A549 (cell line): ENCODE measurements around the gene WLS. TPM values are rescaled to one million over a fixed set of nuclear protein-coding genes. Genes with fewer than 3 reads are reported as not detected.

Experiments
- ATAC-seq, 2 experiments: fragments of 200-7000 bp in 1 of 2; fragments of >200 bp in 1 of 2; cut with Nextera tagmentation in 1 of 2; cut with Tn5 transposase in 1 of 2; 3 replicates each; pipeline versions ENCODE4 v1.8.0 to v1.9.1; 2018 to 2020; ENCODE audit warnings: mild to moderate bottlenecking in 1 of 2, moderate library complexity in 1 of 2
- CTCF ChIA-PET: fragments of 300-600 bp; sonication (Branson Sonifier 250); formaldehyde crosslinking; extraction: SDS; loops from one replicate; lab custom pipeline; 2021; ENCODE audit warnings: antibody characterized with exemption, inconsistent platforms; lab: Yijun Ruan, JAX
- POLR2A ChIA-PET: fragments of 350-600 bp; formaldehyde crosslinking; extraction: SDS; loops from one replicate; lab custom pipeline; 2021; ENCODE audit warnings: antibody characterized with exemption, inconsistent platforms; lab: Yijun Ruan, JAX
- DNase-seq, 2 experiments: peaks; one replicate each; pipeline versions ENCODE4 v3.0.0 to v3.0.0-alpha.2; 2011 to 2016; ENCODE audit warnings: low read depth in 1 of 2, low spot score in 1 of 2
- FAIRE-seq: peaks from 2 replicates; lab custom pipeline; 2011; peaks lifted over from hg19 to GRCh38; lab: Jason Lieb, UNC
- H3K27ac ChIP-seq, 2 experiments: fragments of >200 bp; sonication (Bioruptor Twin); formaldehyde crosslinking; 3 replicates each; pipeline ENCODE4 v1.5.1; 2016 to 2017
- H3K4me1 ChIP-seq: fragments of >200 bp; sonication (Bioruptor Twin); formaldehyde crosslinking; 3 replicates; pipeline ENCODE4 v1.6.1; 2016
- H3K4me2 ChIP-seq: fragments of >200 bp; sonication (Bioruptor Twin); formaldehyde crosslinking; 3 replicates; pipeline ENCODE4 v1.6.1; 2016
- H3K4me3 ChIP-seq: fragments of >200 bp; sonication (Bioruptor Twin); formaldehyde crosslinking; 3 replicates; pipeline ENCODE4 v1.5.1; 2016
- H3K9me3 ChIP-seq: fragments of >200 bp; sonication (Bioruptor Twin); formaldehyde crosslinking; 3 replicates; pipeline ENCODE4 v1.6.1; 2016
- BHLHE40 ChIP-seq: IDR thresholded peaks from 2 replicates; pipeline ENCODE4 v1.6.1; 2012; ENCODE audit warnings: low read depth, low read length, inconsistent platforms
- CBX2 ChIP-seq: fragments of 200-600 bp; sonication (generic); IDR thresholded peaks from 2 replicates; pipeline ENCODE4 v1.6.1; 2016; ENCODE audit warnings: low read depth, mild to moderate bottlenecking, borderline replicate concordance
- CBX8 ChIP-seq: fragments of 200-600 bp; sonication (generic); IDR thresholded peaks from 2 replicates; pipeline ENCODE4 v1.6.1; 2016
- CHD2 ChIP-seq: fragments of 150-350 bp; IDR thresholded peaks from 2 replicates; pipeline ENCODE4 v1.6.1; 2014; ENCODE audit warnings: low read length; ENCODE audit not compliant: partially characterized antibody
- CHD4 ChIP-seq: fragments of 200-600 bp; sonication (generic); IDR thresholded peaks from 2 replicates; pipeline ENCODE4 v1.6.1; 2016; ENCODE audit warnings: antibody characterized with exemption, mild to moderate bottlenecking, borderline replicate concordance
- E2F6 ChIP-seq: IDR thresholded peaks from 2 replicates; pipeline ENCODE4 v1.6.1; 2012; ENCODE audit warnings: low read depth, borderline replicate concordance
- GATA3 ChIP-seq: IDR thresholded peaks from 2 replicates; pipeline ENCODE4 v1.6.1; 2012; ENCODE audit warnings: borderline replicate concordance
- HDAC2 ChIP-seq: fragments of 200-600 bp; sonication (generic); IDR thresholded peaks from 2 replicates; pipeline ENCODE4 v1.6.1; 2016
- HEYL ChIP-seq: fragments of 250-450 bp; sonication (Bioruptor Pico); IDR thresholded peaks from 2 replicates; pipeline ENCODE4 v1.8.0; 2021; ENCODE audit warnings: mild to moderate bottlenecking, moderate library complexity
- HOXA7 ChIP-seq: fragments of 250-450 bp; sonication (Bioruptor Pico); IDR thresholded peaks from 2 replicates; pipeline ENCODE4 v1.5.0; 2020; ENCODE audit warnings: mild to moderate bottlenecking, moderate library complexity
- JUN ChIP-seq, 2 experiments: fragments of >200 bp; sonication (Bioruptor Twin); formaldehyde crosslinking; IDR thresholded peaks; 2 replicates in 1 of 2; 3 replicates in 1 of 2; pipeline ENCODE4 v1.6.1; 2016 to 2017
- KDM5A ChIP-seq: fragments of 200-600 bp; sonication (generic); IDR thresholded peaks from 2 replicates; pipeline ENCODE4 v1.6.1; 2016; ENCODE audit warnings: antibody characterized with exemption, mild to moderate bottlenecking
- PHF8 ChIP-seq: fragments of 200-600 bp; sonication (generic); IDR thresholded peaks from 2 replicates; pipeline ENCODE4 v1.6.1; 2016; ENCODE audit warnings: low read depth, mild to moderate bottlenecking, antibody characterized with exemption, moderate library complexity, borderline replicate concordance
- POLR2A ChIP-seq: IDR thresholded peaks from 2 replicates; pipeline ENCODE4 v1.6.1; 2012; ENCODE audit warnings: mild to moderate bottlenecking, low read length
- RAD21 ChIP-seq, 2 experiments: fragments of >200 bp in 1 of 2; sonication (Bioruptor Twin) in 1 of 2; formaldehyde crosslinking in 1 of 2; IDR thresholded peaks in 1 of 2; conservative IDR thresholded peaks in 1 of 2; 2 replicates in 1 of 2; 3 replicates in 1 of 2; pipeline ENCODE4 v1.6.1; 2012 to 2018; ENCODE audit warnings: inconsistent platforms in 1 of 2
- RFX5 ChIP-seq: fragments of 450-650 bp; IDR thresholded peaks from 2 replicates; pipeline ENCODE4 v1.7.1; 2014; ENCODE audit warnings: antibody characterized with exemption, mild to moderate bottlenecking, moderate library complexity
- RNF2 ChIP-seq: fragments of 200-600 bp; sonication (generic); IDR thresholded peaks from 2 replicates; pipeline ENCODE4 v1.6.1; 2016; ENCODE audit warnings: low read depth, mild to moderate bottlenecking, antibody characterized with exemption, moderate library complexity, borderline replicate concordance
- SMC3 ChIP-seq: fragments of >200 bp; sonication (Bioruptor Twin); formaldehyde crosslinking; IDR thresholded peaks from 3 replicates; pipeline ENCODE4 v1.6.1; 2018; ENCODE audit warnings: inconsistent platforms
- SREBF2 ChIP-seq: fragments of 450-650 bp; IDR thresholded peaks from 2 replicates; pipeline ENCODE4 v1.6.1; 2014; ENCODE audit warnings: mild to moderate bottlenecking, moderate library complexity
- TFCP2L1 ChIP-seq: fragments of 250-450 bp; sonication (Bioruptor Pico); IDR thresholded peaks from 2 replicates; pipeline ENCODE4 v1.5.0; 2021; ENCODE audit warnings: mild to moderate bottlenecking
- ZSCAN20 ChIP-seq: fragments of 250-450 bp; sonication (Bioruptor Pico); IDR thresholded peaks from 2 replicates; pipeline ENCODE4 v1.8.0; 2022; ENCODE audit warnings: mild to moderate bottlenecking, moderate library complexity
- WGBS: methylation state at CpG from one replicate; pipeline ENCODE4 v1.1.6; 2017; ENCODE audit errors: missing lambda C conversion rate; 5-methylcytosine and 5-hydroxymethylcytosine counted together
- polyA plus RNA-seq, 4 experiments: library from polyadenylated mRNA; depleted of rRNA in 3 of 4; stranded (reverse); fragments of >200 nt; fragmentation: RNase III in 1 of 4; extraction: RNeasy Plus Mini Kit Qiagen cat#74134 plus additional on column Dnase treatment in 1 of 4; gene quantifications; 2 replicates in 3 of 4; 3 replicates in 1 of 4; pipeline ENCODE4 v1.2.3, GENCODE V29; 2011 to 2017
- TF ChIP-seq, protein P1 (sequence below): fragments of >200 bp; sonication (Bioruptor Twin); formaldehyde crosslinking; IDR thresholded peaks from 3 replicates; pipeline ENCODE4 v1.5.1; 2016
- TF ChIP-seq, protein P2 (sequence below): fragments of 450-650 bp; IDR thresholded peaks from 2 replicates; pipeline ENCODE4 v1.6.1; 2014; ENCODE audit warnings: antibody characterized with exemption
- TF ChIP-seq, protein P3 (sequence below): fragments of >200 bp; sonication (Bioruptor Twin); formaldehyde crosslinking; IDR thresholded peaks from 2 replicates; pipeline ENCODE4 v1.6.1; 2016

Gene WLS
- polyA plus RNA-seq, 2 of the 4 experiments (the other 2 are of a cell fraction): 6.6 to 12.1 TPM

- TF ChIP-seq E2F6 (no peak), GATA3 (no peak), CBX8 (no peak)
Measured at GRCh38 chr1:68149907-68150306, 82.4 kb downstream of the WLS start (continued).

- FAIRE-seq: no peak
- H3K4me3 ChIP-seq: no peak overlapping the region
- CTCF ChIA-PET: no interaction called here
- no peaks in the 10 kb centered on the region for H3K9me3 ChIP-seq
- POLR2A ChIA-PET: no interaction called here
- TF ChIP-seq PHF8: no peak
- no peak for TF ChIP-seq HDAC2
- TF ChIP-seq BHLHE40: no peak
- no peak for TF ChIP-seq JUN (IDR thresholded peaks at IDR 0.05)
- TF ChIP-seq CHD2: no peak
- TF ChIP-seq, protein P1, sequence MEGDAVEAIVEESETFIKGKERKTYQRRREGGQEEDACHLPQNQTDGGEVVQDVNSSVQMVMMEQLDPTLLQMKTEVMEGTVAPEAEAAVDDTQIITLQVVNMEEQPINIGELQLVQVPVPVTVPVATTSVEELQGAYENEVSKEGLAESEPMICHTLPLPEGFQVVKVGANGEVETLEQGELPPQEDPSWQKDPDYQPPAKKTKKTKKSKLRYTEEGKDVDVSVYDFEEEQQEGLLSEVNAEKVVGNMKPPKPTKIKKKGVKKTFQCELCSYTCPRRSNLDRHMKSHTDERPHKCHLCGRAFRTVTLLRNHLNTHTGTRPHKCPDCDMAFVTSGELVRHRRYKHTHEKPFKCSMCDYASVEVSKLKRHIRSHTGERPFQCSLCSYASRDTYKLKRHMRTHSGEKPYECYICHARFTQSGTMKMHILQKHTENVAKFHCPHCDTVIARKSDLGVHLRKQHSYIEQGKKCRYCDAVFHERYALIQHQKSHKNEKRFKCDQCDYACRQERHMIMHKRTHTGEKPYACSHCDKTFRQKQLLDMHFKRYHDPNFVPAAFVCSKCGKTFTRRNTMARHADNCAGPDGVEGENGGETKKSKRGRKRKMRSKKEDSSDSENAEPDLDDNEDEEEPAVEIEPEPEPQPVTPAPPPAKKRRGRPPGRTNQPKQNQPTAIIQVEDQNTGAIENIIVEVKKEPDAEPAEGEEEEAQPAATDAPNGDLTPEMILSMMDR: no peak
- TF ChIP-seq KDM5A: no peak
- TF ChIP-seq POLR2A: no peak
- no peak for TF ChIP-seq SREBF2
- TF ChIP-seq, protein P2, sequence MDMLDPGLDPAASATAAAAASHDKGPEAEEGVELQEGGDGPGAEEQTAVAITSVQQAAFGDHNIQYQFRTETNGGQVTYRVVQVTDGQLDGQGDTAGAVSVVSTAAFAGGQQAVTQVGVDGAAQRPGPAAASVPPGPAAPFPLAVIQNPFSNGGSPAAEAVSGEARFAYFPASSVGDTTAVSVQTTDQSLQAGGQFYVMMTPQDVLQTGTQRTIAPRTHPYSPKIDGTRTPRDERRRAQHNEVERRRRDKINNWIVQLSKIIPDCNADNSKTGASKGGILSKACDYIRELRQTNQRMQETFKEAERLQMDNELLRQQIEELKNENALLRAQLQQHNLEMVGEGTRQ: no peak
- no peak for TF ChIP-seq CHD4
- no peak for TF ChIP-seq RNF2
- H3K4me2 ChIP-seq: no peak overlapping the region
- WGBS: 67% methylated on average over 5 of the region's 5 CpGs
- H3K4me1 ChIP-seq: no peaks in the 10 kb centered on the region
- no peak for ATAC-seq
- no peak overlapping the region for H3K27ac ChIP-seq
- no peak for DNase-seq
Measured at GRCh38 chr1:68149110-68149798, 83.1 kb downstream of the WLS start.

GRCh38 chr1:68148631-68149030, 83.7 kb downstream of the WLS start:
- WGBS: 79% methylated on average over 8 of the region's 8 CpGs
- ChIA-PET CTCF (interaction anchor here (0.7 kb wide), 1 partner anchor 32 kb away, joined by 3 read pairs; no protein-coding TSS in a partner anchor), POLR2A (no interaction called here)
- TF ChIP-seq RFX5 (no peak), PHF8 (no peak), RAD21 (conservative IDR thresholded peaks at IDR 0.05 in 1 of 2, IDR thresholded peaks at IDR 0.05 in 1 of 2) (no peak), HOXA7 (CRISPR knock-in tag) (no peak), HEYL (CRISPR knock-in tag) (no peak), TFCP2L1 (CRISPR knock-in tag) (no peak), POLR2A (no peak), ZSCAN20 (no peak), HDAC2 (no peak), CBX2 (no peak), SMC3 (no peak), JUN (IDR thresholded peaks at IDR 0.05) (no peak), CHD4 (no peak)
- TF ChIP-seq, protein P3, sequence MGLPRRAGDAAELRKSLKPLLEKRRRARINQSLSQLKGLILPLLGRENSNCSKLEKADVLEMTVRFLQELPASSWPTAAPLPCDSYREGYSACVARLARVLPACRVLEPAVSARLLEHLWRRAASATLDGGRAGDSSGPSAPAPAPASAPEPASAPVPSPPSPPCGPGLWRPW: no peak
- Histone ChIP-seq H3K27ac (no peak overlapping the region), H3K4me3 (no peak overlapping the region), H3K9me3 (no peaks in the 10 kb centered on the region), H3K4me1 (no peaks in the 10 kb centered on the region), H3K4me2 (no peak overlapping the region)
- ATAC-seq (no peak), FAIRE-seq (no peak), DNase-seq (no peak)
